A204.1 (cell line): Measurements from ENCODE around the gene CFAP299.
"Not testable (repeated sequence)": the region's sequence is repeated elsewhere in the genome, so short reads cannot be mapped to it uniquely, and the experiment has no call there.

ENCODE experiments used
- FAIRE-seq: peaks from 2 replicates; lab custom pipeline; 2012; peaks lifted over from hg19 to GRCh38; lab: Jason Lieb, UNC

Gene CFAP299

GRCh38 chr4:80393246-80393969 is 57.9 kb downstream of the CFAP299 start:
- FAIRE-seq, result no peak

GRCh38 chr4:80393970-80394250 is 58.4 kb downstream of the CFAP299 start:
- no peak for FAIRE-seq

DNA sequence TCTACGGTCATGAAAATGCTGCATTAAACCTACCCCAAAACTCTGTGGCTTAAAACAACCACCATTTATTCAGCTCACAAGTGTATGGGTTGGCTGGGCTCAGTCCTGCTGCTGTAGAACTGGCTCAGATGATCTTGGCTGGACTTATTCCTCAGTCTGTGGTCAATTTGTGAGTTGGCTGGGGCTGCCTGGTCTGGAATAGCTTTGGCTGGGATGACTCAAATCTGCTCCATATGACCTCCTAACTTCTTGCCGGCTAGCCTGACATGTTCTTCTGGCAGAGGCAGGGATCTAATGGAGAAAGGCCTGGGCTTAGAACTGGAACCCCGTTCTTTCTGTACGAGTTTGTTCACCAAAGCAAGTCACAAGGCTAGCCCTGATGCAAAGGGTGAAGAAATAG is 71.7 kb downstream of the CFAP299 start:
- no peak for FAIRE-seq

DNA sequence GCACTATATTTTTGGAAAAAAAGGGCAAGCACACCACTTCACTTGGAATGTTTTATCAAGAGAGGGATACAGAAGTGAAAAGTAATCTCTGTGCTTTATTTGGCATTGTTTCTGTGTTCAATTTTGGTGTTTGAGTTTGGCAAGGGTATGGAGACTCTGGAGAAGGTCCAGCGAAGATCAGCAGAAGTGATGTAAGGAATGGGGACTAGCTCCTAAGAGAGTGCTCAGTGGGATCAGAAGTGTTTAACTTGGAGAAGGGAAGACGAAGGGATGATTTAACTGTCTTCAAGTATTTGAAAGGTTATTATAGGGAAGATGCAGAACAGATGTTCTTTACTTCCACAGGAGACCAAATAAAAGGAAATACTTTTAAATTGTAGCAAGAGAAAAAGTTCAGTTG is 74.3 kb downstream of the CFAP299 start:
- FAIRE-seq, result no peak

DNA sequence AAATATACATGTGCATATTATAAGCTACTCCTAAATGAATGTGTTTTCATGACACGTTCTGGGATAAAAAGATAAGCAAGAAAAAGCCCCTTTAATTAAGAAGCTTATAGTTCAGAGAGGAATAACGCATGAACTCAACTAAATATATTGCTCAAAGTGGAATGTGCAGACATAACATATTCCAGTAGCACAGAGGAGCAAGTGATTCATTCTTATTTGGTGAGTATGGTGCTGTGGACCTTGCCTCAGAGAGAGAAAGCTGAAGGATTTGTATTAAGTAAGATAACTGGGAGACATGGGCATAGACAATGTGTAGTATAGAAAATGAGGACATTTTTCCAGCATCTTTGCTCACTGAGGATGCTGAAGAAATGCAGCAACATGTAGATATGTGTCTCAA is 76.8 kb downstream of the CFAP299 start:
- FAIRE-seq, result no peak

DNA sequence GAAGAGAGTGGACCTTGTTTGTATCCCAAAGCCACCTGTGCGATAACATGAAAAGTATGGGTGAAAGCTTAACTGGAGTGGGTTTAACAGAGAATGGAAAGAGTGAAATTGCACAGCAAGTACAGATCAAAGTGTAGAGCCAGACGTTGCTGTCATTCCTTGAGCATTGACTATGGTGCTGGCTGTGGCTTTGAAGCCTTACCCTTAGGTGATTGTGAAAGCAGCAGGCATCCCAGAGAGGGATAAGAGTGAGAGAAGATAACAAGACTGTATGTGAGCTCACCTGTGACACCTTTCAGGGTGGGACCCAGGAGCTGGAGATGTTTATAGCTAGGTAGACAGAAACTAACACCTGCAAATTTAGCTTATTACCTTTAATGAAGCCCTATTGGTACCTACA is 77.6 kb downstream of the CFAP299 start:
- no peak for FAIRE-seq

- no peak for FAIRE-seq
Measured at GRCh38 chr4:80417019-80417418, 81.5 kb downstream of the CFAP299 start.

- FAIRE-seq, result no peak
Measured at GRCh38 chr4:80419946-80420345, 84.4 kb downstream of the CFAP299 start.

DNA sequence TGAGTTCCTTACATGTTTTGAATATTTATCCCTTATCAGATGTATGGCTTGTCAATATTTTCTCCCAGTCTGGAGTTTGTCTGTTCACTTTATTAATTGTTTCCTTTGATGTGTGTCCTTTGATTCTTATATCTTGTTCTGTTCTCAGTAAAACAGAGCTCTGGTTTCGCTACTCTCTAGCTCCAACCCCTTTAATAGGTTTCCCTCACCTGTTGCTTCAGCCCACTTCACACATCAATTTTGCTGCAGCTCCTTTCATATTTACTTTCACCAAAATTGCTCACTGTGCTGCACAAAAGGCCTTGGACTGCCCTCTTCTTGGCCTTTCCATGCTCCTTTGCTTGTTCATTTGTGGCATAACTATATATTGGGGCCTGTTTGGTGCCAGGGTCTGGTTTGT is 85.1 kb downstream of the CFAP299 start:
- FAIRE-seq, result no peak

DNA sequence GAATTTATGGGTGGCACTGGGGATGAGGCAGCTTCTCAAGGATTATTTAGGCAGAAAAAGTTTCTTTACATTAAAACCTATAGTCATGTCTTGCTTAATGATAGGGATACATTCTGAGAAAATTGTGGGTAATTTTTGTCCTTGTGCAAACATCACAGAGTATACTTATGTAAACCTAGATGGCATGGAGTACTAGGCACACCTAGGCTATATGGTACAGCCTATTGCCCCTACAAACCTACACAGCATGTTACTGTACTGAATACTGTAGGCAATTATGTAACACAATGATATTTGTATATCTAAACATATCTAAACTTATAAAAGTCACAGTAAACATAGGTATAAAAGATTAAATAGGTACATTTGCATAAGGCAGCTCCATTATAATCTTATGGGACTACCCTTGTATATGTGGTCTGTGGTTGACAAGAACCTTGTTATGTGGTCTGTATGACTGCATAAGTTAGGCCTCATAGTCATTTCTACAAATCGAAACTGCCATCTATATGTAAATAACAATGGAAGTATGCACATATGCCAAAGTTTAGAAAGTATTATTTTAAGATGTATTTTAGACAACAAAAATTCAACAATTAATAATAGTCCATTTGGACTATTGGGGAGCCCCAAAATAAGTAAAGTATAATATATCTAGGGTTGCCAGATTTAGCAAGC is 87.3 kb downstream of the CFAP299 start:
- no peak for FAIRE-seq

DNA sequence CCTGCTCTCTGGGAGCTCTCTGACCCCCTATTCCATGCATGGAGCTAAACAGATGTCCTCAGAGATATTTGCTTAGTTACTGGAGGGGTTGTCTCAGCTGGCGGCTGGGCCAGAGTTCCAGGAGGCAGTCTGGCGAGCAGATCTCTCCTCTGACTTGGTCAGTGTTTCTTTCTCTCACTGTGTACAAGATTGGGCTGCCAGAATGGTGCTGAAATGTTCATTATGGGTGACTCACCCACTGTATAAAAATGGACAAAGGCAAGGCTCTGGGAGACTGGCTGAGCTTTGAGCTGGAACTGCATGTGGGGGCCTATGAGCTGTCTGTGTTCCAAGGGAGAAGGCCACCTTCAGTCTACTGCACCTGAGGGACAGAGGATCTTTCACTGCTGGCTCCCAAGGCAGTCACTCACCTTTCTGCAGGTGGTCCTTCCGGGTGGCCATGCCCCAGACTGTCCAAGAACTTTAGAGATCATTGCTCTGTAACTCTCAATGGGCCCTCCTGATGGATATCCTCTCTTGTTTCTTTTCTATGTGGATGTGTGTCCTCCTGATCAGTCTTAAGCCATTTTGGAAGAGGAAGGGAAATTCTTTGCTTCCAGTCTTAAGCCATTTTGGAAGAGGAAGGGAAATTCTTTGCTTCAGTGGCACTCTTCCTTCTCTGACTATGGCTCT is 88.2 kb downstream of the CFAP299 start:
- FAIRE-seq, result no peak

GRCh38 chr4:80424225-80424581 is 88.7 kb downstream of the CFAP299 start:
- no peak for FAIRE-seq

GRCh38 chr4:80425124-80426100 is 89.9 kb downstream of the CFAP299 start:
- FAIRE-seq, result no peak

DNA sequence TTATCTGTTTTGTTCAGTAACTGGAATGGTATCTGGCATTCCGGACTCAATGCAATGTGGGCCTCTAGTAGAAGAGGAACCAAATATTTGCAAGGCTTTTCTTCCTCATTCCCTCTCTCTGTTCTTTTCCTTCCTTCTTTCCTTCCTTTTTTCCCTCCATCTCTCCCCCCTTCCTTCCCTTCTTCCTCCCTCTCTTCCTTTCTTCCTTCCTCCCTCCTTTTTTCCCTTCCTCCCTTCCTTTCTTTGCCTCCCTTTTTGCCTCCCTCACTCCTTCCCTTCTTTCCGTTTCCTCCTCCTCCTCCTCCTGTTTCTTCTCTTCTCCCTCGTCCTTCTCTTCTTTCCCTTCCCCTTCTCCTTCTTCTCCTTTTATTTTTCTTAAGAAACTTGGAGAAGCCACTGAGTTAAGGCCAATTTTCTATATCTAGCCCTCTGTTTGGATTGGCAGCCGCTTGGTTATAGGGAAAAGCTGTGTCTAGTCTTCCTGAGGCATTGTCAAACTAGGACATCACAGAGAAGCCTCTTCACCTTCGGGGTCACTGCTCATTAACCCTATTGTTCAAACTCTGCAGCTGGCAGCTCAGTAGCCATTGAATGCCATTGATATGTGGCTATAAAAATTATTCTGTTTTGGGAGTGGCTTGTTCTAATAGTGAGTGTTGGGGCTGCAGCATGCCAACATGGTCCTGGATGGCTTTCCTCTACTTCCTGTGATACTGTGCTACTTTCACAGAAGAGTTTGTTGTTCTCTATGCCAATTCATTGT is 95.9 kb downstream of the CFAP299 start:
- FAIRE-seq, result no peak

DNA sequence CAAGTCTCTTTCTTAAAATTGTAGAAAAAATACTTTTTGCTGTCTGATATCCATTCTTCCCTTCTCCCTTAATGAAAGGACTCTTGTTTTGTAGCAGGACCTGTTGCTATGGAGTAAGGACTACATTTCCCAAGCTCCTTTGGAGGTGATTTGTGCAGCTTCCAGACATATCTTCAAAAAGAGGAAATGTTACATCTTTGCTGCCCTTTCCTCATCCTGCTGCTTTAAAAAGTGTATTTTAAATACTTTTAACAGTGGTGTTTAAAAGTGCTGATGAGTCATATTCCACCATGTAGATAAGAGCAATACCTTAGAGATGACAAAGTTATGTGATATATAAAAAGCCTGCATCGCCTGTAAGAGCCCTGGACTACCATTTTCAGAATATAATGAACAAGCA is 98.7 kb downstream of the CFAP299 start:
- no peak for FAIRE-seq

DNA sequence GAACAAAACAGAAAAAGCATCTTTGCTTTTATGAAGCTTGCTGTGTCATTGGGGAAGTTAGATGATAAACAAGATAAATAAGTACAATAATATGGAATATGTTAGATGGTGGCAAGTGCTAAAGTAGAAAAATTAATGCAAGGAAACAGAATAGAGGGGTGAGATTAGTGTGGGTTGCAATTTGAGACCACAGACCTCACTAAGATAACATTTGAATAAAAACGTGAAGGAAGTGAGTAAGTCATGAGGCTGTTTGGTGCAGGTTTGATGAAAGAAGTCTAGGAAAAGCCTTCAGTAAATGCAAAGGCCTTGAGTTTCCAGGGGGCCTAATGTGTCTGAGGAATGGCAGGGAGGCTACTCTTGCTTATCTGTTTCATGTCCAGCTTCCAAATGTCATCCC is 102.5 kb downstream of the CFAP299 start:
- FAIRE-seq, result no peak

GRCh38 chr4:80439294-80440061 is 103.9 kb downstream of the CFAP299 start:
- not testable (repeated sequence) for FAIRE-seq

DNA sequence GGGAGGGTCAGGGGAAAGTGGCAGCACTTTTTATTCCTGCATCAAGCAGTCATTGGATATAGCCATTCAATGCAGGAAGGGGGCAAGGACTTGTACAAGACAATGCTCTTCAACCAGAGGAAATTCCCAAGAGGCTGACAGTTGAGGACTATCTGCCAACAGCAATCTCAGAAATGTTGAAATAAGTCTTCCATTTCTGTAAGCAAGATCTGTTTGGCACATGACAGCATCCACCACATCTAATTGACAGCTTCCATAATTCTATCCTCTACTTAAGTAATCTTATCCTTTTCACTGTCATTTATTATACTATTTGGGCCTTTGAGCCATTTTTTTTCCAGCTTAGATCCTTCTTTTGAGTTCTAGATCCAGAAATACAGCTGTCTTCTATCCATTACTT is 110.7 kb downstream of the CFAP299 start:
- no peak for FAIRE-seq

DNA sequence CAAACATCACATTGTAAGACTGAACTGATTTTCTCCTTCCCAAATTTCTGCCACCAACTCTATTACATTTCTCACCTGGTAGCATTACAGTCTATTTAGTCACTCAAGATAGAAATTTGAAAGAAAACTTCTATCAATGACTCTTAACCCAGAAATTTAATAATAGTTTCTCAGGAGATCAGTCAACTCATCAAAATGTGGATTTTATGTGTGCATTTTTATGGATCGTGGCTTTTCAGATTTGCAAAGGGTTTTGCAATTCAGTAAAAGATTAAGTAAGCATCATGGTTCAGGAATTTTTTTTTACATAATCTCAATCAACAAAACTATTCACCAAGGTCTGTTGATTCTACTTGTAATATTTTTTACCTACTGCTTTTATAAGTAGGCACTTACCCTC is 111.1 kb downstream of the CFAP299 start:
- no peak for FAIRE-seq

GRCh38 chr4:80447493-80447892 is 112.0 kb downstream of the CFAP299 start:
- no peak for FAIRE-seq

- FAIRE-seq, result no peak
Measured at GRCh38 chr4:80448056-80448455, 112.5 kb downstream of the CFAP299 start.
